Fibroblast of mammary gland (primary cell): ENCODE results near the gene PRG2.

ENCODE experiments used
- DNase-seq: peaks from one replicate; pipeline ENCODE4 v3.0.0-alpha.2; 2010; ENCODE audit warnings: low read depth
- H3K4me3 ChIP-seq: 2 replicates; pipeline ENCODE4 v1.5.1; 2011; ENCODE audit warnings: low read depth, mild to moderate bottlenecking, low read length, moderate library complexity; ENCODE audit not compliant: control insufficient read depth
- CTCF ChIP-seq: conservative IDR thresholded peaks from 2 replicates; pipeline ENCODE4 v1.5.1; 2011; ENCODE audit warnings: low read depth, low read length, inconsistent platforms; ENCODE audit not compliant: control insufficient read depth, insufficient read depth

PRG2 gene

GRCh38 chr11:57397394-57397990 is 7.0 kb upstream of the PRG2 start:
- no peak for DNase-seq
- no peak for TF ChIP-seq CTCF
- H3K4me3 ChIP-seq: no peak overlapping the region

GRCh38 chr11:57396744-57397143 is 6.3 kb upstream of the PRG2 start:
- no peak for TF ChIP-seq CTCF
- DNase-seq: no peak
- no peak overlapping the region for H3K4me3 ChIP-seq

DNA sequence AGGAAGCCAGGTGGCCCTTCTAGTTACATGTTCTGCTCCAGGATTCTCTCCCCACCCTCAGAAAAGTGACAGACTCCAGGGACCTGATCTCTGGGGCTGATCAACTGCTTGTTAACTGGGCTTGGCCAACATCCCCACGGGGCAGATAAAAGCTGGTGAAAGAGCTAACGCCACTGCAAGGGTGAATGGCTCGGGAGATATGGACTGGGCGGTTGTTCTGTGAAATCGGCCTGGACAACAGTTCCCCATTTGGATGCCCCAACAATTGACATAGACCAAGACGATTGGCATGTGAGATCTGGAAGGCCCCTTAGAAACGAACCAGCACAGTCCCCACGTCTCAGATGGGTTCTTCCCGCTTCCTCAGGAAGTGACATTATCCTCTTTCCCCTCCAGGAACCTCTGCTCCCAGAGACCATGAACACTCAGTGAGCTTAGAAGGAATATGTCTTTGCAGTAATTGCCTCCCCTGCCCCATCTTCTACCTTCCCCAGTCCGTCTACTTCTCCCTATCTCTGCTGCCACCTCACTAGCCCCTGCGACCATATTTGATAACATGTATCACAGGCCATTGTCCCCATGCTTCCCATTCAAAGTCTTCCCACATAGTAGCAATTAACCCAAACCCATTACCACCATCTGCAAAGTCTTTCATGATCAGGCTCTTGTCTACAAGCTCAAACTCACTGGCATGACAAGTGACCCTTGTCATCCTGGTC is 5.6 kb upstream of the PRG2 start:
- no peak for DNase-seq
- no peak overlapping the region for H3K4me3 ChIP-seq
- no peak for TF ChIP-seq CTCF

DNA sequence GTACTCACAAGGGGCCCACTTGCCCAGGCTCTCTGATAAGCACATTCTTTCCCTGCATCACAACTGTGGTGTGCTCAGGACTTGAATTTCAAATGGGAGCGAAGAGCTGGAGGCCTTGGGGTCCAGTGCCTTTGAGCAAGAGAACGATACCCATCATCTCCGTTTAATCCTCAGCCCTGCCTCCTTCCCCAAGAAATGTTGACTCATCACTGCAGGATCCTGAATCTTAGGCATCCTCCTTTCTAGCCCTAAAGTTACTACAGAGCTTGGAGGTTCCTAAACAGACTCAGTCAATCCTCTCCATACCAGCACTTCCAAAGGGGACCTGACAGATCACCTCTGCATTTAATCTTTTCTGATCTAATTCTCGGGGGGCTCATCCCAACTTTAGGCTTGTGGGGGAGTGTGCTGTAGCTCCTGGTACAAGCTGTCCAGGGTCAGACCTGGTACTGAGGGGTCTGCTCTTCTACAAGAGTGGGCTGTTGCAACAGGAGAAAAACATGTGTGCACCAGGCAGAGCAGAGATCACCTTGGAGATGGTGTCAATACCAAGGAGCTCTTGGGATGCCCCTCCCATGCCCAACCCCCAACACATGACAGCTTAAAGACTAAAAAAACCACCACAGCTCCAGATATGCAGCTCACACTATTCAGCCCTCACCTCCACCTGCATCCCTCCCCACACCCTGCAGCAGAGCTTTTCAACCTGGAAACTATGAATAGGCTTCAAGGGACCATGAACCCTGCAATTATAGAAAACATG is 3.9 kb upstream of the PRG2 start:
- no peak for DNase-seq
- TF ChIP-seq CTCF: no peak
- no peak overlapping the region for H3K4me3 ChIP-seq

DNA sequence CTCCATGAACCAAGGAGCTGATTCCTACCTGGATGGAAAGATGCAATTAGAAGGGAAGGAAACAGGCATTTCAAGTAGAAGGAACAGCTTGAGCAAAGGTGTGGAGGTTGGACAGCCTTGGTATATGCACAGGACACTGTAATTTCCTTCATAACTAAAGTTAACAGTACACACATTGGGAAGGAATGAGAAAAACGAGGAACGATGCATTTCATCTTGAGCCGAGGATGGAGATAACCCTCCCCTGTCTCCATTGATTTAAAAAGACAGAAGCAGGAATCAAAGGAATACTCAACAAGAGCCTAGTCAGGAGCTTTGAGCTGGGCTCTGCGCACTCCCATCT is 2.3 kb upstream of the PRG2 start:
- DNase-seq: no peak
- no peak for TF ChIP-seq CTCF
- H3K4me3 ChIP-seq: no peak overlapping the region

- no peak for DNase-seq
- TF ChIP-seq CTCF: no peak
- no peak overlapping the region for H3K4me3 ChIP-seq
Measured at GRCh38 chr11:57392066-57392762, 1.8 kb upstream of the PRG2 start.
